GM19328 (cell line): ENCODE data around the gene LCA5.
"Not testable (repeated sequence)": the region's sequence is repeated elsewhere in the genome, so short reads cannot be mapped to it uniquely, and the experiment has no call there.

Experiments
- ATAC-seq: cut with Tn5 transposase; IDR thresholded peaks from one replicate; pipeline ENCODE4 v1.9.1; 2021; ENCODE audit warnings: mild to moderate bottlenecking, moderate library complexity; ENCODE audit not compliant: unreplicated experiment

Gene LCA5

DNA sequence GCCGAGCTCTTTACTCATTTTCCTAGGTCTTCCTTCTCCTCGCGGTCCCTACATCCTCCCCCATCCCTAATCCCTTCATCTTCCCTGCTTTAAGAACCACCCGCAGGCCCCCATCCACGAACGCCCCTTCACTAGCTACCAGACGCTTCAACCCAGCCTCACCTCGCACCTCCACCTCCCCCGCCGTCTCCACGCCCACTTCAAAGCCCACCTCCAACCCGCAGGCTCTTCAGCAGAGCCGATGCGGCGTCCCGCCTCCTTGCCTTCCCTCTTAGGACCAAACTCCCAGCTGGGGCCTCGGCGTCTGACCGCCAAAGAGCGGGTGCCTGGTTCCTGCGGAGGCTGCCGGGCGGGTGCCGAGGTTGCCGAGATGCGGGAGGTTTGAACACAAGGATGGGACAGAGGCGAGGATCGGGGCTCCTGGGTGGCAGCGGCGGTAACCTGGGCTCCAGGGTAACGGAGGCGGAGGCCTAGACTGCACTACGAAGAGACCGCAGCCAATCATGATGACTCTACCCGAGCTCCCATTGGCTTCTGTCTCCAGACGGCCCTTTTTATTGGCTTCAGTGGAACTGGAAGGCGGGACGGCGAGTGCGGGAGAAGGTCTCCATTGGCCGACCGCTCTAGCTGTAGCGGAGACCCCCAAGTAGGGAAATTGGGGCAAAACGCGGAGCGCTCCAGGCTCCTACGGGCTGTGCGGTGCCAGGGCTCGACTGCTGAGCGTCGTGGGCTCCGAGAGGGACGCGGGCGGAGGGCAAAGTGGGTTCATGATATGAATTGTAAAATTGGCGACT, at the start of gene LCA5:
LCA5 (minus strand) TSS at position 477 of the 794 bp plus-strand sequence. CDS start 18,536 bp downstream, outside the sequence.
- peak; percentile 99 for ATAC-seq

DNA sequence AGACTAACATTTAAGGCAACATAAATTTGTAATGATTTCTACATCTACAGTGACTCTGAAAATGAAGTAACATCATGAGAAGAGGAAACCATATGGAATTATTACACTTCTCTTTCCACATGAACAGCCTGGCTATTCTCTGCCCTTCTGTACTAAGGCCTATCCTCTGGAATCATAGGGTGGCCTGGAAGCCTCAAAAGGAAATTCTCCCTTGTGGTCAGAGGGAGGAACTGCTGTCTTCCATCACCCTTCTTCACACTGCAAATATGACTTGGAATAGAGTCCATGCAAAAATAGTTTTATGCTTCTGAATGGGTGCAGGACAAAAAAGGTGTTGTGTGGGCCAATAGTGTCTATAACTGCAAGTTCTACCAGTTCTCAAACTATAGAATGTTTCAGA, 49.3 kb upstream of the LCA5 start:
- ATAC-seq, result no peak

DNA sequence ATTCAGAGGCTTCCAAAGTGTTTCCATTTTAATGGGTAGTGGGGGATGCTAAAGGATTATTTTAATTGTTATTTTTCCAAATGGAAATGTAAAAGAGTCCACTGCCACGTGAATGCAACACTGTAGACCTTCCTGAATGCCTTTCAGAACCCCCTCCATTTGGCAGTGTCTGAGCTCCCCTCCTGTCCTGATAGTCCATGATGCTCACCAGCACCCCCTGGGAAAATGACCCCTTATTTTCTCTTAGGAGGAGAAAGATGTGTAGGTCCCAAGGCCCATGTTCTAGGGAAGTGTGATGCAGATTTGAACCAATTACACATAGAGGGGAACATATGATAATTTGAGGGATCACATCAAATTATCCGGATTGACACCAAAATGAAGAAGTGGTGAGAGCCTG, 47.1 kb upstream of the LCA5 start:
- ATAC-seq, result no peak

DNA sequence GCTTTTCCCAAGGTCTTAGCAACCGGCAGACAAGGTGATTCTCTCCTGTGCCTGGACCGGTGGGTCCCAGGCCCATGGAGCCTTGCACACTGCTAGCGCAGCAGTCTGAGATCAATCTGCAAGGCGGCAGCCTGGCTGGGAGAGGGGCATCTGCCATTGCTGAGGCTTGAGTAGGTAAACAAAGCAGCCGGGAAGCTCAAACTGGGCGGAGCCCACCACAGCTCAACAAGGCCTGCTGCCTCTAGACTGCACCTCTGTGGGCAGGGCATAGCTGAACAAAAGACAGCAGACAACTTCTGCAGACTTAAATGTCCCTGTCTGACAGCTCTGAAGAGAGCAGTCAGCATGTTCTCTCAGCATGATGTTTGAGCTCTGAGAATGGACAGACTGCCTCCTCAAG, 40.7 kb upstream of the LCA5 start:
- ATAC-seq, result not testable (repeated sequence)

DNA sequence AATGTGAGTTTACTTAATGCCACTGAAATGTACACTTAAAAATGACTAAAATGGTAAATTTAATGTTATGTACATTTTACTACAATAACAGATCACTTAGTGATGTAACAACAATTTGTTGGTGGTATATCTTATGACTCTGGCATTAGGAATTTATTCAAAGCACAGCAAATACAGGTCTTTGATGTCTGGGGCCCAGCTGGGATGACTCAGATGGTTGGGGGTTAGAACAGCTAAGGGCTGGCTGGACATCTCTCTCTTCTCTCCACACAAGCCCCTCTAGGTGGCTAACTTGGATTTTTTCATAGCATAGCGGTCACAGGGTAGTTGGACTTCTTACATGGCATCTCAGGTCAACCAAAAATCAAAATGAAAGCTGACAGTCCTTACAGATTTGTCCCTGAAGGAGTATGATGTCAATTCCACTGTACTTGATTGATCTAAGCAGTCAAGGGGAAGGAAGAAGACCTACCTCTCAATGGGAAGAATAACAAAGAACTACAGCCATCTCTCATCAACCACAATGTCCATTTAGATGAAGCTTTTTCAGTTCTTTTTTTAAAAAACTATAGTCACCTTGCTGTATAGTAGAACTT, 37.5 kb upstream of the LCA5 start:
- ATAC-seq, result no peak

DNA sequence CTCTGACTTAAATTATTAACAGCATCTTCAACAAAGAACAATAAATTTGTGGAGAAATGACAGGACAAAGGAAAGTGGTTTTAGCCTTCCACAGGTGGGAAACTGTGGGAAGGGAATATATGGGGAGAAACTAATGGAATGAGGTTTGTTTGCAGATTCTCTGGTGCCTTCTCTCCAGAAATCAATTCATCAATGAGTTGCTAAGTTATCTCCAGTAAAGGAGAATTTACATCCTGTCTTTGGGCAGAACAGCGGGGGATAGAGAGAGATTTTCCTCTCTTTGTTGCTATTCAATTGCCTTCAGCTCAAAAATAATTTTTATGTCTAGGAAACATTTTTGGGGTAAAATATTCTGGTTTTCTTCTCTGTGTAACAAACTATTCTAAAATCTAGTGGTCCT, 36.9 kb upstream of the LCA5 start:
- no peak for ATAC-seq

DNA sequence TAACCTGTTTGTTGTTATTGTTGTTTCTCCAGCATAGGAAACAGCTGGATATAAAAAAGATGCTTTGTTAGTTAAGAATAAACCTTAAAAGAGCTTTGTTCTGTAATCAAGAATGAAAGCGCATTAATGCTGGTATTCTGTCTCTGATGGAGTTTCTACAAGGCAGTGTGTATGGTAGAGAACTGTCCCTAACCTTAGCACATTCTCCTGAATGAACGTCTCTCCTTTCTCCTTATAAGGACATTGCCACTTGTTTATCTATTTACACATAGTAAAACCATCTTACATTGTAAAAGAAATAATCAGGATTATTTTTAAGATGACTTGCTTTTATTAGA, 33.8 kb upstream of the LCA5 start:
- peak; percentile 37 for ATAC-seq

DNA sequence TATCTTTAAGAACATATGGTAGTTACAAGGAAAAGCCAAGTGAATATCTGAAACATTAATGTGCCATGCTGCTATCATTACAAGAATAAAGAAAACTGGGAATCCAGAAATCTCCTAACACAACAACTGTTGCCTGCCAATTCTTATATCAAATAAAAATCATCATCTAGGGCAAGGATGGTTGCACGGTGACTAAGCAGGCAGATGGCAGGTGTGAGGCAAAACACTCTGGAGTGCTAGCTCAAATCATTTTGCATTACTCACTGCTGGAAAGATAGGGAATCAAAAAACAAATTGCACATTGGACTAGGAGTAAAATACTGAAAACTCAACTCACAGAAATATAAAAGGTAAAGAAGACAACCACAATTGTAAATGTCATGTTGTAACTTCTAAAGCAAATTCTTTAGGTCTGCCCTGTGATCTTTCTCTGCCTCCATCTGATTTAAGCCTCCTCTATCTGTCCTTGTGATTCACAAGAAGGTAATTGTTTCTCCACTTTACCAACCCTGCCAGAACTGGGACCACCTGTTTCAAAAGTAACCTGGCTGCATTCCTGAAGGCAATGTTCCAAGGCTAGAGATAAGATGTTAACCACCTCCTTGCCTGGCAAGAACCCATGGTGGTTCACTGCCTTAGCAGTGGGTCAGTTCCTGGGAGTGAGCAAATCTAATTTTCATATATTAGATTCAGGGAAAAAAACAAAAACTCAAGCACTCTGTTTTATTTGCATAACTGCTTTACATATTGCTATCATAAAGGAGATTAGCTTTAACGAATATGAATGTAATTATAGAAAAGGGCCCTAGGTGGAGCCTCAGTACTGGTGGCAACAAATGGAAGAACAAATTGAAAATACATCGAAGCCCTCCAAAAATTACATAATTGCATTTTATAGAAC, 33.1 kb upstream of the LCA5 start:
- ATAC-seq, result peak; percentile 86

DNA sequence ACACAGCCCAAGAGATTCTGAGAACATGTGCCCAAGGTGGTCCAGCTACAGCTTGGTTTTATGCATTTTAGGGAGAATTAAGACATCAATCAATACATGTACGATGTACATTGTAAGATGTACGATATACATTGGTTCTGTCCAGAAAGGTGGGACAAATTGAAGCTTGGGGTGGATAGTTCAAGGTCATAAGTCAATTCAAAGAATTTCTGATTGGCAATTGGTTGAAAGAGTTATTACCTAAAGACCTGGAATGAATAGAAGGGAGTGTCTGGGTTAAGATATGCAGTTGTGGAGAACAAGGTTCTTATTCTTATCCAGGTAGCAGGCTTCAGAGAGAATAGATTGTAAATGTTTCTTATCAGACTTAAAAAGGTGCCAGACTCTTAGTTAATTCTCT, 31.8 kb upstream of the LCA5 start:
- no peak for ATAC-seq

DNA sequence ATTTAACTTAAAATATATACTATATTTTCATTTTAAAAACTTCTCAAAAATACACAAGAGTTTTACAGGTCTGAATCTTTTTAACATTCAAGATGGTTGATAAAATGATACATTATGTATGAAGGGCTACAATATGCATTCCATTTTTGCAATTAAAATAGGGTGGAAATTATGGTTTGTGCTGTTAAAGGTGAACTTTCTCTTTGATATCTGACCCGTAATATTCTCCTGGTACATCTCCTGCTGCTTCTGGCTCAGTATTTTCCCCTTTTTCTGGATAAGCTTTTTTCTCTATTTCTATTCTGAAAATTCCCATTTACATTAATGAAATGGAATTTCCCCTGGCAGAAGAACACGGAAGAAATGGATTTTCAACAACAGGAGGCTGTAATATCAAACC, 27.4 kb upstream of the LCA5 start:
- no peak for ATAC-seq

DNA sequence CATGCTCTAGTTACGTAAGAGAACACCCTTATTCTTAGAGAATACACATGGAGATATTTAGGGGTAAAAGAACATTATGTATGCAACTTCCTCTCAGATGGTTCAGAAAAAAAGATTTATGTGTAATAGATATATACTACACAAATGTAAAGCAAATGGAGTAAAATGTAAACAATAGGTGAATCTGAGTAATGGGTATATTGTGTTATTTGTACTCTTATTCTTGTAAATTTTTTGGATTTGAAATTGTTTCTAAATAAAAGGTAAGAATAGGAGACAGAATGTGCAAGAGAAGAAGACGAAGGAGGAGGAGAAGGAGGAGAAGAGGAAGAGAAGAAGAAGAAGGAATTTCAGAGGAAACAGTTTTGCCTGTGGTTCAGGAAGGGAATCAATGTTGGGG, 22.5 kb upstream of the LCA5 start:
- ATAC-seq, result no peak

DNA sequence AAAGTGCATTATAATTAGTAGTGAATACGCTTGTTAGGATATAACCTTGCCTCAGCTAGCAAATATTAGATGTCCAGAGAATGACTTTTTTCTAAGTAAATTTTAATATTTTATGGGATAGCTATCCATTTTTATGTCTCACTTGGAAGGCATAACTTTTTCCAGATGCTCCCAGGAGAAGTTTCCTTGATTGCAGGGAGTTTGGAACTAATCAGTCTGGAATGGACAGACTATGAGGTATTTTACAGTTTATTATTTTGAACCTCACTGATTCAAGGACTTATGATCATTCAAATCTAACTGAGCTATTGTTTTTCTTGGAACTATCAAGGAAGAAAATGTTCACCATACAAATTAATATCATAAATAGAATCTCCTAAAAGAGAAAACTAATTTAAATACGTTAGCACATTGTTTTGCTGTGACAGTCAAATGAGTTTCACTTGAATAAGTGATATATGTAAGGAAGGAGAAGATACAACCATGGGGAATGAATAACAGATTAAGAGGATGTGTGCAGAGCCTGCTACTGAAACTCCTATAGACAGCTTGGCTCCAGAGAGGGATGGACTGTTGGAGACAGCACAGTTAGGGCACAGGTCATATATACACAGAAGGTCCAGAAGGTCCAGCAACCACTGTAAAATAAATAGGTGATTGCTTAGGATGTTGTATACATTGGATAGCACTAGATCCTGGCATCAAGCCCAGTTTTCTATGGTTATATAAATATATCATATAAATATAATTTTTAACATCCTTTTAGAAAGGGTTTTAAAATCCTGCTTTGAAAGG, 20.6 kb upstream of the LCA5 start:
- no peak for ATAC-seq

DNA sequence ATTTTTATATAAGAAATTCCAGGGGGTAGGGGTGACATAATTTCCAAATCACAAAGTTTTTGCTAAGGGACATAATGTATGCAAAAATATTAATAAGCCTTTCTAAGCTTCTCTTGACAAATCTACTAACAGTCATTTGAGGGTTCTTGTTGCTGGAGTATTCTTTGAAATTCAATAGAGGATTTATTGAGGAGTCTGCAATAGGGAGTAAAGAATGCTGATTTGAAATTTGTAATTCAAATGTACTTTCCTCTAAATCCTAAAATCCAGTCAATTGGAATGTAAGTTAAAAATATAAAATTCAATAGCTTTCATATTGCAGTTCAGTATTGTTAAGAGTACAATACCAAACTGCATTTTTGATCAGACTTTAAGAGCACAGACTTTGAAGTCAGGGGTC, 17.1 kb upstream of the LCA5 start:
- no peak for ATAC-seq

DNA sequence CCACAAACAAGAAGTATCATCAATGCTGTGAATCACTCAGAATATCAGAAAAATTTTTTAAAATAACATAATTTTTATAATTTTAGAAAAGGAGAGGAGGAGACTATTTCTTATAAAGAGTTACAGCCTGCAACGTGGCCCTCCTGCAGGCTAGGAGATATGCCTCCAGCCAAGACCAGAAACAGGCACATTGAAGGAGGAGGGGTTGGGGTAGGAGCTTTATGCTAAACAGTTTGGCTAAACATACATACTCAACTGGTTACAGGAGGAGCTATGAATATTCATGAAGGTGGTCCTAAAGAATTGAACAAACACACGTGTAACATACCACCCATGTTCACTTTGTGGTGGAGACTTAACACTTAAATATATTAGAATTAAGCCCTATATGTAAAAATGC, 14.2 kb upstream of the LCA5 start:
- no peak for ATAC-seq

DNA sequence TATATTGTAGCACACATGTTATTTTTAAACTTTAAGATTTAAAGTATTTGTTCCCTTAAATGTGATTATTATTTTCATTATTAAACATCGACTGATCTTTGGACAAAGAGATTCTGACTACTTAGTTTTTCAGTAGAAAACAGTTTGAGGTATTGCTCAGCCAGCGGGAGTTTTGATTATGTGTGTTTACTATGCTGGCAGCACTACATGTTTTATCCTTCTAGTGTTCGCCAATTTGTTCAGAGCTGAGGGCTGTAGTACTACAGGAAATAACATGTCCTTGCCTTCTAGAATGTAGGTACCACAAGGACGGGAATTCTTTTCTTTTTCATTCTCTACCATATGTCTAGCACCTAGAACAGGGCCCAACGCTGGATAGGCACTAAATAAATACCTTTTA, 11.1 kb upstream of the LCA5 start:
- no peak for ATAC-seq

DNA sequence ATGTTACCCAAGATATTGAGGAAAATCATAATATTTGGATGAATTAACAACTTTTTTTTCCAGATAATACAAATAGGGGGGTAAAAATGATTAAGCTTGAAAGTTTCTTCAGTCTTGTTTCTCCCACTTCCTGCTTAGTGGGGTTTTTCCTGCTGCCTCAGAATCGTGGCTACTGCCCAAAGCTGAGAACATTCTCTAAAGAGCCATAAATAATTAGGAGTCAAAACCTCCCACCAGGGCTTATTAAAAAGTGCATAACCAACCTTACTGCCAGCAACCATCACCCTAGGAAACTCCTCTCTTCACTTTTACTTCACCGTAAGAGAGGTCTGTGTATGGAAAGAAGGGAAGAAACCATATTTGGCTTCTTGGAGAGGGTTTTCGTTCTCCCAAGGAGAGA, 9.0 kb upstream of the LCA5 start:
- ATAC-seq, result no peak

DNA sequence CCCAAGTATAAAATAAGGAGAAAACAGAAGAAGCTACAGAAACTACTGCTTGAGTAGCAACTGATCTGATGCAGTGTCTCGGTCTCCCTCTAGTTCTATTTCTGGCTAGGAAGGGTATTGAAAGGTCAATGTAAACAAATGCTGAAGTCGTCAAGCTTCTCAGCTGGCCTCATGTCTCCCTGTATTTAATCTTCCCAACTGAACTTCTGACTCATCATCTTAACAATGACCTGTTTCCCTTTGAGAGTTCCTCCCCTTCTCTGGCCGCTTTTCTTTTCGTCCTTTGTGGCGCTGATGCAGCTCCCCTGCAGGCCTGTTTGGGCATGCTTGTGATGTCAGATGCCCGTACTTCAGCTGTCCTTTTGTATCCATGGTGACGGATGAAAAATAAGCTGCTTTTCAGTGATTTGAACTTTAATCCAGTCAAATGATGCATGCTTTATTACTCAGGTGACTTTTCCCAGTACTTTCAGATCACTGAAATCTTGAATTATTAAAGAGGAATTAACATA, 7.8 kb upstream of the LCA5 start:
- peak; percentile 76 for ATAC-seq

DNA sequence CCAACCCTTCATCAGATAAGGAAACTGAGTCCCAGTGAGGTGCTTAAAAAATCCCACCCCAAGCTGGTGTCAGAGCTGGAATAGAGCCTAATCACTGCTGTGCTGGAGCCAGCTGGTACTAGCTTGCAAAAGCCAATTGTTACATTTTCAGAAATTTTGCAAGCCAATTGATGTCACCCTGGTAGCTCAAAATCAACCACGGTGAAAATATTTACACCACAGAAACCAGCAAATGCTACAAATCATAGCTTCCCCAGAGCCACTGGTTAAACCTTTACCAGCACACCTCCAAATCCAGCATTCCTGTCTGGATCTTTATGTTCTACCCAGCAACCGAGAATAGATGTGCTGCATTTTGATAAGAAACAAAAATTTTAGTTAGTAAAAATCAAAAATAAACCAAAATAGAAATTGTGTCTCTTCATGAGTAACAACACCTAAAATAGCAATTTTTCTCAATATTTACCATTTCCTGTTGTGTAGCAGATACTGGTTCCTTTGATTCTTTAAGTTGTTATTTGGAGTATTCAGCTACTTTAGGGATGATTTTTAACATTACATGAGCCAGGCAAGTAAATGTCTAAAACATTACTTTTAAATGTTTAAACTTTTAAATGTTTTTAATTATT, 7.2 kb upstream of the LCA5 start:
- peak; percentile 50 for ATAC-seq

DNA sequence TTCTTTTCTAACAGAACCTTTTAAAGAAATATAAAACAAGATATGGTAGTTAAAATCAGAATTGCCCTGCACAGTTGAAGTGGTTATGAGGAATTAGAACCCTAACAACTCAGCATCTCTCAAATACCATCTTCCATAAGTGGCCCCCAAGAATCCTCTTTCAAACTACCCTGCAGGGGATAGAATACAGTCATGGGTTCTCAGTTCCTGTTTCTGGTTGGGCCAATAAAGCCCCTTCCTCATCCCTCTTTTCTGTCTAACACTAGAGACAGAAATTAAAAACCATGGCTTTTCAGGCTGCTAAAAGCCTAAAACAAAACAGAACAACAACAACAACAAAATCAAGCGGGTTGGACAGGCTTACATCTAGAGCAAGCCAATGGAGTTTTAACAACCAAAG, 6.7 kb upstream of the LCA5 start:
- ATAC-seq, result peak; percentile 9

DNA sequence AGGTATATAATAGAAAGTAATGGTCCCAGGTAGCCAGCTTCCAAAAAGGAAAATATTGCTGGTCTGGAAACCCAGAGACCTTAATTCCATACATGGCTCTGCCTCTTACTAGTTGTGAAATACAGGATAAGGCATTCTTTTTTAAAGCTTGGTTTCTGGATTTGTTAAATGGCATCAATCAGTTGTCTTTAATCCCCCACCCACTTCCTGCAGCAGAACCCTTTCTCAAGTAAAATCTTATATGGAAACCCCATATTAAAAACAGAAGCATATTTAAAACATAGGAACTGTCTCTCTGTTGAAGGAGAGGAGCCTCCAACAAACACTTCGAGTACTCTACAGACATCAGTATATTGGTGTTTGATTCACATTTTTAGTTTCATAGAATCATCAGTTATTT, 6.2 kb upstream of the LCA5 start:
- no peak for ATAC-seq
